ENCODE data around the gene TMEM168. TPM values are rescaled to one million over a fixed set of nuclear protein-coding genes. Genes with fewer than 3 reads are reported as not detected.
A peak's percentile ranks its signal among the peaks of the same experiment; 100 is the strongest.

TMEM168 gene
- total RNA-seq, 1 donor from 2014 or later = 23.3 TPM

DNA sequence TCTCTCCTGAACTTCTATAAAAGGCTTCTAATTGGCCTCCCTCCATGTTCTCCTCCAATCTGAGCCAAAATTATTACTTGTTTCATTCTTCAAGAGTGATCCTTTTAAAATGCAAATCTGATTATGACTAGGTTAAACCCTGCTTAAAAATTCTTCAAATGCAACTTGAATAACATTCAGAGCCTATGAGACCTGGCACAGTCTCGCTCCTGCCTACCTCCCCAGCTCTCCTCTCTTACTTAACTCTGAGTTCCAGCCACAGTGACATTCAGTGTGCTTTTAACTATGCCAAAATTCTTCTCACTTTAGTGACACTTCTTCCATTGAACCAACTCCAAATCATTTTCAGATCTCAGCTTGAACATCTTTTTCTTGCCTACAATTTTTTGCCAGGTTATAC is 68.8 kb downstream of the TMEM168 start:
- no peak for DNase-seq (ENCODE audit: low read depth, low spot score)
- TF ChIP-seq, protein P1, sequence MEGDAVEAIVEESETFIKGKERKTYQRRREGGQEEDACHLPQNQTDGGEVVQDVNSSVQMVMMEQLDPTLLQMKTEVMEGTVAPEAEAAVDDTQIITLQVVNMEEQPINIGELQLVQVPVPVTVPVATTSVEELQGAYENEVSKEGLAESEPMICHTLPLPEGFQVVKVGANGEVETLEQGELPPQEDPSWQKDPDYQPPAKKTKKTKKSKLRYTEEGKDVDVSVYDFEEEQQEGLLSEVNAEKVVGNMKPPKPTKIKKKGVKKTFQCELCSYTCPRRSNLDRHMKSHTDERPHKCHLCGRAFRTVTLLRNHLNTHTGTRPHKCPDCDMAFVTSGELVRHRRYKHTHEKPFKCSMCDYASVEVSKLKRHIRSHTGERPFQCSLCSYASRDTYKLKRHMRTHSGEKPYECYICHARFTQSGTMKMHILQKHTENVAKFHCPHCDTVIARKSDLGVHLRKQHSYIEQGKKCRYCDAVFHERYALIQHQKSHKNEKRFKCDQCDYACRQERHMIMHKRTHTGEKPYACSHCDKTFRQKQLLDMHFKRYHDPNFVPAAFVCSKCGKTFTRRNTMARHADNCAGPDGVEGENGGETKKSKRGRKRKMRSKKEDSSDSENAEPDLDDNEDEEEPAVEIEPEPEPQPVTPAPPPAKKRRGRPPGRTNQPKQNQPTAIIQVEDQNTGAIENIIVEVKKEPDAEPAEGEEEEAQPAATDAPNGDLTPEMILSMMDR (conservative IDR thresholded peaks at IDR 0.05) = no peak
- Mint-ChIP-seq H3K27ac (ENCODE audit: unreplicated experiment) (no peak overlapping the region), H3K4me1 (no peaks in the 10 kb centered on the region), H3K4me3 (no peak overlapping the region), H3K27me3 (ENCODE audit: low read depth) (no peaks in the 10 kb centered on the region), H3K36me3 (ENCODE audit: low read depth) (no peaks in the 10 kb centered on the region), H3K9me3 (no peaks in the 10 kb centered on the region)

DNA sequence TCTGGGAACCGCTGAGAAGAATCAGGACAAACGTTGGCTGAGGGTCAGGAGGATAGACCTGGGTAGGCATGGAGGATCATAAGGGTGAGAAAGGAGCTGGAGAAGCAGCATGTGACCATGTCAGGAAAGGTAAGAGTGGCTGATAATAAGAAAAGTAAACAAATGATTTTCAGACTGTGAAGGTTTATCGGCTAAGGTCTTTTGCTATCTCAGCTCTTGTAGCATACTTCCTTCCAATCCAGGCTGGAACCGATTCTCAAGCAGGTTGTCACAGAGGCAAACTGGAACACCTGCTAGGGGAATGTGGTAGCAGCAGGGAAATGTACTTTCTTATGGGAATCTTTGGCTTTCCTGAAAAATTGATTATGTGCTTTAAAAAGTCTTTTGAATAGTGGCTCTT is 74.7 kb downstream of the TMEM168 start:
- Mint-ChIP-seq H3K36me3 (ENCODE audit: low read depth) (no peaks in the 10 kb centered on the region), H3K27me3 (ENCODE audit: low read depth) (no peaks in the 10 kb centered on the region)

DNA sequence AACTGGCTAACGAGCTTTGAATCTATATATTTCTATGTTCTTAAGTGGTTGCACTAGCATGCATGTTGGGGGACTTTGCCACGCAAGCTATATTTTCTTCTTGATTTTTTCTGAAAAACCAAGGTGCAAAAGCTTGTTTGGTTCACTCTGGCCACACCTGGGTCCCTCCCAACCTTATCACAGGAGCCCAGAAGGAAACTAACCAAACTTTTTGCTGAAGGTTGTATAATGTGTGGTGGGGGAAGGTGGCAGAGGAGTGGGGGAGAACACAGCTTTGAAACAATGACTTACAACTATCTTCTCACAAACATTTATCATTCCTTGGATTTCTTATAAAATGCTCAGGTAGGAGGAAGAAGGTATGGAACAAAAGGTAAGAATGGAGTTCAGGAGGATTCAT is 75.3 kb downstream of the TMEM168 start:
- TF ChIP-seq, protein P1 (conservative IDR thresholded peaks at IDR 0.05) = no peak
- Mint-ChIP-seq H3K9me3 (no peaks in the 10 kb centered on the region), H3K27me3 (ENCODE audit: low read depth) (no peaks in the 10 kb centered on the region), H3K4me3 (no peak overlapping the region), H3K27ac (ENCODE audit: unreplicated experiment) (no peak overlapping the region), H3K4me1 (no peaks in the 10 kb centered on the region), H3K36me3 (ENCODE audit: low read depth) (no peaks in the 10 kb centered on the region)
- no peak for DNase-seq (ENCODE audit: low read depth, low spot score)

More for the DNA sequence above, 74.7 kb downstream of the TMEM168 start:
- no peaks in the 10 kb centered on the region for H3K4me1 Mint-ChIP-seq
- TF ChIP-seq, protein P1 (conservative IDR thresholded peaks at IDR 0.05) = no peak
- no peaks in the 10 kb centered on the region for H3K9me3 Mint-ChIP-seq
- no peak overlapping the region for H3K4me3 Mint-ChIP-seq
- DNase-seq (ENCODE audit: low read depth, low spot score) = no peak
- H3K27ac Mint-ChIP-seq (ENCODE audit: unreplicated experiment) = peak overlapping the region; percentile 30

Measured in neural crest cell (in vitro differentiated cells).